Fibroblast of lung (primary cell): ENCODE measurements around the gene PDE9A. TPM values are rescaled to one million over a fixed set of nuclear protein-coding genes. Genes with fewer than 3 reads are reported as not detected.

Source experiments
- DNase-seq, 2 donors: peaks; one replicate each; pipeline versions ENCODE4 v3.0.0 to v3.0.0-alpha.2; 2010; ENCODE audit warnings: low read depth in 2 of 2
- H2AFZ ChIP-seq: 2 replicates; pipeline ENCODE4 v1.5.1; 2012; ENCODE audit warnings: low read length, control low read depth, inconsistent platforms
- H3K27ac ChIP-seq: 2 replicates; pipeline ENCODE4 v1.5.1; 2011; ENCODE audit warnings: low read length, control low read depth; ENCODE audit not compliant: insufficient read depth
- H3K27me3 ChIP-seq: 2 replicates; pipeline ENCODE4 v1.5.1; 2011; ENCODE audit warnings: mild to moderate bottlenecking, low read length; ENCODE audit not compliant: control insufficient read depth, insufficient read depth
- H3K36me3 ChIP-seq: 2 replicates; pipeline ENCODE4 v1.5.1; 2011; ENCODE audit warnings: low read length; ENCODE audit not compliant: control insufficient read depth, insufficient read depth
- H3K4me1 ChIP-seq: 2 replicates; pipeline ENCODE4 v1.5.1; 2011; ENCODE audit warnings: low read length; ENCODE audit not compliant: control insufficient read depth, insufficient read depth; ENCODE audit errors: extremely low read depth
- H3K4me2 ChIP-seq: 2 replicates; pipeline ENCODE4 v1.5.1; 2011; ENCODE audit warnings: low read length, control low read depth; ENCODE audit not compliant: insufficient read depth; ENCODE audit errors: extremely low read depth
- H3K4me3 ChIP-seq, 4 experiments: fragments of 200-600 bp in 1 of 4; sonication (generic) in 1 of 4; replicated peaks in 1 of 4; 2 replicates each; pipeline ENCODE4 v1.5.1; 2011 to 2016; ENCODE audit warnings: low read length in 4 of 4, low read depth in 3 of 4, mild to moderate bottlenecking in 3 of 4, control low read depth in 2 of 4, inconsistent platforms in 1 of 4, mixed read lengths in 1 of 4; ENCODE audit not compliant: insufficient read depth in 1 of 4; ENCODE audit errors: control extremely low read depth in 1 of 4
- H3K79me2 ChIP-seq: 2 replicates; pipeline ENCODE4 v1.5.1; 2012; ENCODE audit warnings: mild to moderate bottlenecking, low read length, inconsistent platforms; ENCODE audit not compliant: control insufficient read depth, insufficient read depth
- H3K9ac ChIP-seq: 2 replicates; pipeline ENCODE4 v1.5.1; 2011; ENCODE audit warnings: mild to moderate bottlenecking, low read length, control low read depth; ENCODE audit not compliant: insufficient read depth
- H3K9me3 ChIP-seq: 2 replicates; pipeline ENCODE4 v1.5.1; 2012; ENCODE audit warnings: low read depth, low read length; ENCODE audit not compliant: control insufficient read depth, insufficient read depth
- H4K20me1 ChIP-seq: 2 replicates; pipeline ENCODE4 v1.5.1; 2011; ENCODE audit warnings: low read length; ENCODE audit not compliant: control insufficient read depth, insufficient read depth; ENCODE audit errors: extremely low read depth
- EZH2 ChIP-seq: IDR thresholded peaks from 2 replicates; pipeline ENCODE4 v1.5.1; 2012; ENCODE audit warnings: low read length, control low read depth, mild to moderate bottlenecking; ENCODE audit errors: missing control alignments
- polyA plus RNA-seq, 2 donors: library from polyadenylated mRNA; depleted of rRNA in 1 of 2; stranded (reverse) in 1 of 2; unstranded in 1 of 2; fragments of >200 nt; gene quantifications; 2 replicates each; pipeline ENCODE4 v1.2.1, GENCODE V29; 2011 to 2012; ENCODE audit warnings: missing spikeins in 1 of 2
- total RNA-seq: library from RNA; depleted of rRNA; stranded (reverse); fragments of >200 nt; gene quantifications from 2 replicates; pipeline ENCODE4 v1.2.1, GENCODE V29; 2014
- TF ChIP-seq, protein P1 (sequence below), 2 donors: IDR thresholded peaks in 1 of 2; conservative IDR thresholded peaks in 1 of 2; 1 replicate in 1 of 2; 2 replicates in 1 of 2; pipeline ENCODE4 v1.5.1; 2011 to 2012; ENCODE audit warnings: low read length in 2 of 2, control low read depth in 1 of 2, inconsistent platforms in 1 of 2, low read depth in 1 of 2, mild to moderate bottlenecking in 1 of 2

The PDE9A gene
- total and polyA plus RNA-seq, 2 donors (not counting 1 experiment from before 2014, with no cell fraction given) = 1.8 to 4.4 TPM

DNA sequence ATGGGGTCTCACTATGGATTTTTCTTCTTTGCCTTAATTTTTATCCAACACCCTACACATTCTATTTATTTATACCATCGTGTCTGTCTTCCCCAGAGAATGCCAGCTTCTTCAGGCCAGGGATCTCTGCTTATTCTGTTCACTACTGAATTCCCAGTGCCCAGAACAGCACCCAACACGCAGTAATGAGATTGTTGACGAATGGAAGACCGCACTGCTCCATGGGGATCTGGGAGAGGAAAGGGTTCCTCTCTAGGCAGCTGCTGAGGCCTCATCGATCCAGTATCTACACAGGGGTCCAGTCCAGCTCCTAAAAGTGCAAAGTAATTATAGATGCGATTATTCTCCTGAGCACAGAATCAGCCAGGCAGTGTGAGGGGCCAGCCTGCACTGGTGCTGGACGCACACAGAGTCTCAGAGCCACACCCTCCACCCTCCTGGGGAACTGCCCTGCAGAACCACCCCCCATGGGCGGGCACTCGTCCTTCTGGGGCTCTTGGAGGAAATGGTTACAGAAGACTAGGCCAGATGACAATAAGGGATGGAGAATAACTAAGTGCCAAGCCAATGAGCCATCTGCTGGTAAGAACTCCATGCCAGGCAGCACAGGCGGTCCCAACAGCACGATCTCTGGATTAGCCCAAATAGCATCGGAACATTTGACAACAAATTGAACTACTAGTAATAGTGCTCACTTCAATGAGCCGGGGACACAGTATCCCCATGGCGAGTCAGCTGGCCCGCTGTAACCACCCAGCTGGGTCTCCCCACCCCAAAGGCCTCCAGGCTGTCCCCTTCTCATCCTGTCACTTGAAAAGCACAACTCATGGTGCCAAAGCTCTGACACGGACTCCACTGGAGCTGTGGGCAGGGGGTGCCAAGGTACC is 1.7 kb upstream of the PDE9A start:
- no peak overlapping the region for H2AFZ ChIP-seq
- H3K27ac ChIP-seq = no peak overlapping the region
- no peak overlapping the region for H3K4me2 ChIP-seq
- H3K9ac ChIP-seq = no peak overlapping the region
- H3K27me3 ChIP-seq = peaks cover 19% of the 10 kb centered on the region
- TF ChIP-seq, protein P1, sequence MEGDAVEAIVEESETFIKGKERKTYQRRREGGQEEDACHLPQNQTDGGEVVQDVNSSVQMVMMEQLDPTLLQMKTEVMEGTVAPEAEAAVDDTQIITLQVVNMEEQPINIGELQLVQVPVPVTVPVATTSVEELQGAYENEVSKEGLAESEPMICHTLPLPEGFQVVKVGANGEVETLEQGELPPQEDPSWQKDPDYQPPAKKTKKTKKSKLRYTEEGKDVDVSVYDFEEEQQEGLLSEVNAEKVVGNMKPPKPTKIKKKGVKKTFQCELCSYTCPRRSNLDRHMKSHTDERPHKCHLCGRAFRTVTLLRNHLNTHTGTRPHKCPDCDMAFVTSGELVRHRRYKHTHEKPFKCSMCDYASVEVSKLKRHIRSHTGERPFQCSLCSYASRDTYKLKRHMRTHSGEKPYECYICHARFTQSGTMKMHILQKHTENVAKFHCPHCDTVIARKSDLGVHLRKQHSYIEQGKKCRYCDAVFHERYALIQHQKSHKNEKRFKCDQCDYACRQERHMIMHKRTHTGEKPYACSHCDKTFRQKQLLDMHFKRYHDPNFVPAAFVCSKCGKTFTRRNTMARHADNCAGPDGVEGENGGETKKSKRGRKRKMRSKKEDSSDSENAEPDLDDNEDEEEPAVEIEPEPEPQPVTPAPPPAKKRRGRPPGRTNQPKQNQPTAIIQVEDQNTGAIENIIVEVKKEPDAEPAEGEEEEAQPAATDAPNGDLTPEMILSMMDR (conservative IDR thresholded peaks at IDR 0.05 in 1 of 2, IDR thresholded peaks at IDR 0.05 in 1 of 2; ENCODE audit: low read depth in 1 of 2, low read length in 2 of 2) = no peak
- no peak for TF ChIP-seq EZH2
- no peaks in the 10 kb centered on the region for H4K20me1 ChIP-seq
- H3K4me3 ChIP-seq = no peak overlapping the region
- no peak for DNase-seq
- H3K9me3 ChIP-seq = no peaks in the 10 kb centered on the region
- no peaks in the 10 kb centered on the region for H3K4me1 ChIP-seq
- no peaks in the 10 kb centered on the region for H3K36me3 ChIP-seq
- H3K79me2 ChIP-seq = no peaks in the 10 kb centered on the region

DNA sequence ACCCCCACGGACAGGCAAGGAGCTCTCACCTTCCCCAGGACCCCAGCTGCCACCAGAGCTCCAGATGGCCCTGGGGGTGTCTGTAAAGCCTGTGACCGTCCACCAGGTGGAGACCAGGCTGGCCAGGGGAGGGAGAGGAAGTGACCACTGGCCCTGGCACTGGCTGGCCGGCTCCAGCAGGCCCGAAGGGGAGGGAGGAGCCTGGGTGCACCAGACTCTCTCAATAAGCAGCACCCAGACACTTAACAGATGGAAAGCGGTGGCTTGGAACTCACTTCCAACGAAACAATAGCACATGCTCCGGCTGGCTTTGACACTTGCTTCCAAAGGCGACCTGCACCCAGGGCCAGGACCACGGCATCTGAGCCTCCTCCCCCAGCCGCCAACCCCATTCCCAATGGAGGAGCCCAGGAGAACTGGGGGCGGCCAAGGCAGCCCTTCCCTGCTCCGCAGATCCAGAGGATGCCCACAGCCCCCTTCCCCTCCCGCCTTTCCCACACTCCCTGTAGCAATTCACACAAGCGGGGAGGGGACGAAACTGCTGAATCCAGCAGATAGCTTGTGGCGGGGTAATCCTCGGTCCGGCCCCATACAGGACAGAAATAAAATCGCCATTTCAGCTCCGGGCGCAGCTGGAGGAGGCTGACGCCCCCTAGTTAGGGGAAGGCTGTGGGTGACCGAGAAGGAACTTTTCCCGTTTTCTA is 742 bp upstream of the PDE9A start:
- H2AFZ ChIP-seq = no peak overlapping the region
- peak; percentile 27 to 39 for DNase-seq
- no peaks in the 10 kb centered on the region for H3K36me3 ChIP-seq
- no peak overlapping the region for H3K9ac ChIP-seq
- no peaks in the 10 kb centered on the region for H3K9me3 ChIP-seq
- peaks cover 19% of the 10 kb centered on the region for H3K27me3 ChIP-seq
- peak; percentile 70 for TF ChIP-seq EZH2
- TF ChIP-seq, protein P1 (conservative IDR thresholded peaks at IDR 0.05 in 1 of 2, IDR thresholded peaks at IDR 0.05 in 1 of 2; ENCODE audit: low read depth in 1 of 2, low read length in 2 of 2) = peak in 1 of 2 donors; percentile 39
- no peaks in the 10 kb centered on the region for H3K4me1 ChIP-seq
- no peak overlapping the region for H3K27ac ChIP-seq
- no peaks in the 10 kb centered on the region for H3K79me2 ChIP-seq
- no peaks in the 10 kb centered on the region for H4K20me1 ChIP-seq
- H3K4me3 ChIP-seq = no peak overlapping the region
- no peak overlapping the region for H3K4me2 ChIP-seq

DNA sequence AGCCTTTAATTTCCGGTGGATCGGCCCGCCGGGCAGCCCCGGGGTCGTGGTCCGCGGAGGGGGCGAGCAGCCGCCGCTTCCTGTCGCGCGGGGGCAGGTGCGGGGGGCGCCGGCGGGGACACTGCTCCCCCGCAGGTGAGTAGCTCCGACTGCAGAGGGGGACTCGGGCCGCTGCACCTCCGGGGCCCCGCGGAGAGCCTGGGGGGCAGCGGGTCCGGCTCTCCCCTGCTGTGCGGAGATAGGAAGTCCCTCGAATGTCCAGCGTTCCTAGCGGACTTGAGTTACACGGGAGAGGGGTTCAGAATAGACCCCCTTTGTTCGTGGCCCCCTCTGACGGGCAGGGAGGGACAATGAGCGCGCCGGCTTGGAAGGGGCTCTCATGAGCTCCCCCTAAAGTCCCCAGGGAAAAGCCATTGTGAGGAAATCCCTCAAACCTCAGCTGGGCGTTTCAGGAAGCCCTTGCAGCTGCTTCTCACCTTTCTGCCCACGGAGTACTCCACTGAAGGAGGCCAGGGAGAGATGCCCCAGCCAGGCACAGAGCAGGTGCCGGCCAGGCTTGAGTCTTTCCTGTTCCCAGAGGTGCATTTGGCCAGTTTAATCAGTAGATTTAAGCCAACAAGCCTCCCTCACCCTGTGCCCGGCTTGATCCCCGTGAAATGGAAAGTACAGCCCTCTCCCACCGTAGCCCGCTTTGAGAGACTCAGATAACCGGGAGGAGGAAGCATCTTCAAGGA is 925 bp downstream of the PDE9A start:
- H3K27ac ChIP-seq = no peak overlapping the region
- no peak overlapping the region for H2AFZ ChIP-seq
- TF ChIP-seq EZH2 = peak; percentile 91
- TF ChIP-seq, protein P1 (conservative IDR thresholded peaks at IDR 0.05 in 1 of 2, IDR thresholded peaks at IDR 0.05 in 1 of 2; ENCODE audit: low read depth in 1 of 2, low read length in 2 of 2) = no peak
- peak overlapping the region; percentile 25 for H3K4me2 ChIP-seq
- H3K4me1 ChIP-seq = no peaks in the 10 kb centered on the region
- H4K20me1 ChIP-seq = no peaks in the 10 kb centered on the region
- H3K9ac ChIP-seq = peak overlapping the region; percentile 30
- no peaks in the 10 kb centered on the region for H3K9me3 ChIP-seq
- no peaks in the 10 kb centered on the region for H3K79me2 ChIP-seq
- DNase-seq = no peak
- peak overlapping the region; percentile 22 to 54 (median 26) for H3K4me3 ChIP-seq
- H3K36me3 ChIP-seq = no peaks in the 10 kb centered on the region
- peaks cover 19% of the 10 kb centered on the region for H3K27me3 ChIP-seq
